LNCAP (cell line): ENCODE measurements around the gene ACYP2.

Source experiments
- TF ChIP-seq, protein P1 (sequence below): fragments of 450-650 bp; IDR thresholded peaks from 2 replicates; pipeline ENCODE4 v1.5.1; 2017; ENCODE audit warnings: mild to moderate bottlenecking

ACYP2 gene

DNA sequence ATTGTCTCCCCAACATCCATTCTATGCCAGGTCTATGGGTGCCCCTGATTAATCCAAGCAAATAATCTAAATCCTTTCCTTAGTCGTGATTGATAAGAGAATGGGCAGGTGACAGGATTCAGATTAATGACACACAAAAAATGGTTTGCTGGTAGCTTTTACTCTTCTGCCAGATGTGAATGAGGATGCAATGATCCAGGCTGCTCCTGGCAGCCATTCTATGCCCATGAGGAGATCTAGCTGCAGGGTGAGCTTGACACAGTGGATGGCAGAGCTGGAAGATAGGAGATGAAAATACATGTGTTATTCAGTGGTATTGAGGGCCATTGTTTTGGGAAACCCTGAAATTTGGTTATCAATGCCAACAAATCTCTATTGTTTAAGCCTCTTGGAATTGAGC lies 69.7 kb downstream of the ACYP2 start:
- TF ChIP-seq, protein P1, sequence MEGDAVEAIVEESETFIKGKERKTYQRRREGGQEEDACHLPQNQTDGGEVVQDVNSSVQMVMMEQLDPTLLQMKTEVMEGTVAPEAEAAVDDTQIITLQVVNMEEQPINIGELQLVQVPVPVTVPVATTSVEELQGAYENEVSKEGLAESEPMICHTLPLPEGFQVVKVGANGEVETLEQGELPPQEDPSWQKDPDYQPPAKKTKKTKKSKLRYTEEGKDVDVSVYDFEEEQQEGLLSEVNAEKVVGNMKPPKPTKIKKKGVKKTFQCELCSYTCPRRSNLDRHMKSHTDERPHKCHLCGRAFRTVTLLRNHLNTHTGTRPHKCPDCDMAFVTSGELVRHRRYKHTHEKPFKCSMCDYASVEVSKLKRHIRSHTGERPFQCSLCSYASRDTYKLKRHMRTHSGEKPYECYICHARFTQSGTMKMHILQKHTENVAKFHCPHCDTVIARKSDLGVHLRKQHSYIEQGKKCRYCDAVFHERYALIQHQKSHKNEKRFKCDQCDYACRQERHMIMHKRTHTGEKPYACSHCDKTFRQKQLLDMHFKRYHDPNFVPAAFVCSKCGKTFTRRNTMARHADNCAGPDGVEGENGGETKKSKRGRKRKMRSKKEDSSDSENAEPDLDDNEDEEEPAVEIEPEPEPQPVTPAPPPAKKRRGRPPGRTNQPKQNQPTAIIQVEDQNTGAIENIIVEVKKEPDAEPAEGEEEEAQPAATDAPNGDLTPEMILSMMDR: no peak

GRCh38 chr2:54187331-54187730 lies 71.9 kb downstream of the ACYP2 start:
- TF ChIP-seq, protein P1: no peak

DNA sequence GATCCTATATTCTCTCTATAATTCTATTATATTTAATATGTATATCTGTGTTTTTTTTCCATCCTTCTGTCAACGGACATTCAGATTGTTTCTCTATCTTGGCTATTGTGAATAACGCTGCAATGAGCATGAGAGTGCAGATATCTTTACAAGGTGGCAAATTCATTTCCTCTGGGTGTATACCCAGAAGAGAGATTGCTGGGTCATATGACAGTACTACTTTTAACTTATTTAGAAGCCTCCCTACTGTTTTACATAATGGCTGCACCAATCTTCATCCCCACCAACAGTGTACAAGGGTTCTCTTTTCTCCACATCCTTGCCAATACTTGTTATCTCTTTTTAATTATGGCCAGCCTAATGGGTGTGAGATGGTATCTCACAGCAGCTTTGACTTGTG lies 74.1 kb downstream of the ACYP2 start:
- TF ChIP-seq, protein P1: no peak

- TF ChIP-seq, protein P1: no peak
Measured at GRCh38 chr2:54191361-54192135, 76.1 kb downstream of the ACYP2 start.

- TF ChIP-seq, protein P1: no peak
Measured at GRCh38 chr2:54194761-54195750, 79.6 kb downstream of the ACYP2 start.

DNA sequence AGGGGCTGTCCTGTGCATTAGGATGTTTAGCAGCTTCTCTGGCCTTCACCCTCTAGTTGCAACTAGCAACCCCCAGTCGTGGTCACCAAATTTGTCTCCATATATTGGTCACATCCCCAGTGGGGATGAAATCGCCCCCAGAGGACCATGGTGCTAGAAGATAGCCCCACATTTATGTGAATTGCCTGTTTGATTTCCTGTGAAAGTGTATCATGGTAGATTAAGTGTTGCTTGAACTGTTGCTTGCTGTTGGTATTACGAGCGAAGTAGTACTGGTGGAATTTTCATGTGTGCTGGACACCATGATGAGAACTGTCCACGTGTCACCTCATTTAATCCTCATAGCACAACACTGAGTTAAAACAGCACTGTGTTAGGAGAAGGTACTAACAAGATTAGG lies 81.2 kb downstream of the ACYP2 start:
- TF ChIP-seq, protein P1: no peak

DNA sequence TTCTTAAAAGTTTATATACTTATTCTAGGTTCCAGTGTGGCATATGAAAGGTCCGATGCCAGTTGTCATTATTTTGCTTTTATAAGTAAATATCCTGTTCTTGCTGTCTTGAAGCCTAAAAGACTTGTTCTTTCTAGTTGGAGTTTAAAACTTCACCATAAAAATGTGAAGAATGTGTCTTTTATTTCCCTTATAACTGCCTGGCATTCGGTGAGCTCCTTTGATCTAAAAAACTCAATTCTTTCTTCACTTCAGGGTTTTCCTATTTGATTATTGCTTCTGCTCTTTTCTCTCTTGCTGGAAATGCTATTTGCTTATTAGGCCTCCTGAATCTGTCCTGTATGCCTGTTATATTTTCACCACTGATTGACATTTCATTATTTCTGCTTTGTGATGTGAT lies 89.1 kb downstream of the ACYP2 start:
- TF ChIP-seq, protein P1: no peak
